ENCODE results near the gene IPO7. TPM values are rescaled to one million over a fixed set of nuclear protein-coding genes. Genes with fewer than 3 reads are reported as not detected.
"Not testable (repeated sequence)": the region's sequence is repeated elsewhere in the genome, so short reads cannot be mapped to it uniquely, and the experiment has no call there.

Gene IPO7
- total RNA-seq, 1 experiment from 2014 or later = 226 TPM

GRCh38 chr11:9452023-9452422 lies 67.6 kb downstream of the IPO7 start:
- peaks cover 43% of the 10 kb centered on the region for H3K9me3 Mint-ChIP-seq

GRCh38 chr11:9455722-9456121 lies 71.3 kb downstream of the IPO7 start:
- ChIA-PET CTCF (no interaction called here), POLR2A (no interaction called here)
- H3K4me3 Mint-ChIP-seq = no peak overlapping the region

More at GRCh38 chr11:9452023-9452422, 67.6 kb downstream of the IPO7 start:
- H3K27ac Mint-ChIP-seq; H3K4me1 Mint-ChIP-seq; H3K4me3 Mint-ChIP-seq; H3K27me3 Mint-ChIP-seq (ENCODE audit: low read depth); ATAC-seq; POLR2A ChIA-PET; CTCF ChIA-PET: not testable (repeated sequence)
- peaks cover 25% of the 10 kb centered on the region for H3K36me3 Mint-ChIP-seq
- TF ChIP-seq TEAD4 (CRISPR knock-in tag; IDR thresholded peaks at IDR 0.05) (0 out of 2 replicates have a peak, but pooled peaks have one; percentile 50), ERG (CRISPR knock-in tag; IDR thresholded peaks at IDR 0.05) (0 out of 2 replicates have a peak, but pooled peaks have one; percentile 50)
- DNase-seq (ENCODE audit: low spot score) = peak; percentile 50

DNA sequence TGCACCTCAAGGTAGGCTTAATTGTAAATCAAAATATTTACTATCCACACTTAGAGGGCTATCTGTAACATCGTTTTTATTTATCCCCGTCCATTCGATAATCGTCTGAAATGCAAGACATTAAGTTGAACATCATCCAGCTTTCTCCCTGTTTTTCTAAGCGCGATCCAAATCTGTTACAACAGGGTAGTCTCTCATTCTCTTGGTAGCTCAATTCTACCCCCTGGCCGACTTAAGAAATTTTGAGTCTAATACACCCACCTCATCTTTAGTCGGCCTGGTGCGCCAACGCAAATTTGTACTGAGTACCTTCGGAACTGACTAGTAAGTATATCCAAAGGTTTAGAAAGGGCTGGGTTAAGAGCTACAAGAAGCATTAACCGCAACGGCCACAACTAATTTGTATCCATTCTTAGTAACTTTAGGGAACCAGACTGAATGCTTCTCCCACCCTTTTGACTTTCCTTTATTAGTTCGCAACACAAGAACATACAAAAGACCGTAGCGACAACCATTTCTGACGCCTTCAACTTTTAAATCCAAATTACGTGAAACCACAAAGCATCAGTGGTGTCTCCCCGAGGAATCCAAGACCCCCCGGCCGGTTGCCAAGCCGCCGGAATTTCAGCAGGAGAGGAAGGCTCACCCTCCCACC lies 75.3 kb downstream of the IPO7 start:
- DNase-seq (ENCODE audit: low spot score) = no peak
- POLR2A ChIA-PET = interaction anchor here (0.5 to 2.6 kb wide), 18 partner anchors 11 to 798 kb away, joined by 3 to 27 read pairs (median 4); partner anchors contain the start of genes DENND5A and WEE1
- peak overlapping the region; percentile 98 for H3K4me3 Mint-ChIP-seq
- CTCF ChIA-PET = interaction anchor here (0.6 to 2.1 kb wide), 7 partner anchors 47 to 364 kb away, joined by 3 to 22 read pairs (median 9); no protein-coding TSS in a partner anchor
- no peak for ATAC-seq
- peak overlapping the region; percentile 99 for H3K27ac Mint-ChIP-seq
- H3K9me3 Mint-ChIP-seq = peaks cover 10% of the 10 kb centered on the region; the same call in 1 of the 2 replicates
- H3K36me3 Mint-ChIP-seq = peaks cover 5% of the 10 kb centered on the region; the same call in 1 of the 2 replicates
- H3K4me1 Mint-ChIP-seq = peaks cover 18% of the 10 kb centered on the region
- no peaks in the 10 kb centered on the region for H3K27me3 Mint-ChIP-seq (ENCODE audit: low read depth)
- TF ChIP-seq USF1 (CRISPR knock-in tag; IDR thresholded peaks at IDR 0.05) (no peak), JAZF1 (CRISPR knock-in tag; IDR thresholded peaks at IDR 0.05) (no peak), ZNF416 (CRISPR knock-in tag; IDR thresholded peaks at IDR 0.05) (no peak), ATF6 (CRISPR knock-in tag; IDR thresholded peaks at IDR 0.05) (no peak), KAT7 (CRISPR knock-in tag; IDR thresholded peaks at IDR 0.05; ENCODE audit: borderline replicate concordance) (no peak), ZBTB21 (CRISPR knock-in tag; IDR thresholded peaks at IDR 0.05; ENCODE audit: borderline replicate concordance) (no peak), PRRX2 (CRISPR knock-in tag; IDR thresholded peaks at IDR 0.05) (no peak)
- TF ChIP-seq, protein P1, sequence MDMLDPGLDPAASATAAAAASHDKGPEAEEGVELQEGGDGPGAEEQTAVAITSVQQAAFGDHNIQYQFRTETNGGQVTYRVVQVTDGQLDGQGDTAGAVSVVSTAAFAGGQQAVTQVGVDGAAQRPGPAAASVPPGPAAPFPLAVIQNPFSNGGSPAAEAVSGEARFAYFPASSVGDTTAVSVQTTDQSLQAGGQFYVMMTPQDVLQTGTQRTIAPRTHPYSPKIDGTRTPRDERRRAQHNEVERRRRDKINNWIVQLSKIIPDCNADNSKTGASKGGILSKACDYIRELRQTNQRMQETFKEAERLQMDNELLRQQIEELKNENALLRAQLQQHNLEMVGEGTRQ (CRISPR knock-in tag; IDR thresholded peaks at IDR 0.05) = no peak
- TF ChIP-seq, protein P2, sequence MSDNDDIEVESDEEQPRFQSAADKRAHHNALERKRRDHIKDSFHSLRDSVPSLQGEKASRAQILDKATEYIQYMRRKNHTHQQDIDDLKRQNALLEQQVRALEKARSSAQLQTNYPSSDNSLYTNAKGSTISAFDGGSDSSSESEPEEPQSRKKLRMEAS (CRISPR knock-in tag; IDR thresholded peaks at IDR 0.05) = no peak
- TF ChIP-seq, protein P3, sequence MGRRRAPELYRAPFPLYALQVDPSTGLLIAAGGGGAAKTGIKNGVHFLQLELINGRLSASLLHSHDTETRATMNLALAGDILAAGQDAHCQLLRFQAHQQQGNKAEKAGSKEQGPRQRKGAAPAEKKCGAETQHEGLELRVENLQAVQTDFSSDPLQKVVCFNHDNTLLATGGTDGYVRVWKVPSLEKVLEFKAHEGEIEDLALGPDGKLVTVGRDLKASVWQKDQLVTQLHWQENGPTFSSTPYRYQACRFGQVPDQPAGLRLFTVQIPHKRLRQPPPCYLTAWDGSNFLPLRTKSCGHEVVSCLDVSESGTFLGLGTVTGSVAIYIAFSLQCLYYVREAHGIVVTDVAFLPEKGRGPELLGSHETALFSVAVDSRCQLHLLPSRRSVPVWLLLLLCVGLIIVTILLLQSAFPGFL (CRISPR knock-in tag; IDR thresholded peaks at IDR 0.05; ENCODE audit: borderline replicate concordance) = no peak

More at GRCh38 chr11:9455722-9456121, 71.3 kb downstream of the IPO7 start:
- Mint-ChIP-seq H3K27ac (peak overlapping the region; percentile 92; the same call in 1 of the 2 replicates), H3K27me3 (ENCODE audit: low read depth) (no peaks in the 10 kb centered on the region), H3K4me1 (0 out of 2 replicates have a peak, but pooled peaks cover 2% of the 10 kb centered on the region), H3K36me3 (peaks cover 17% of the 10 kb centered on the region), H3K9me3 (peaks cover 37% of the 10 kb centered on the region)
- TF ChIP-seq NR2C2 (CRISPR knock-in tag; IDR thresholded peaks at IDR 0.05) (no peak), ZNF281 (CRISPR knock-in tag; IDR thresholded peaks at IDR 0.05) (no peak), ATF1 (CRISPR knock-in tag; IDR thresholded peaks at IDR 0.05) (no peak), ZNF423 (CRISPR knock-in tag; IDR thresholded peaks at IDR 0.05) (no peak), GABPB1 (CRISPR knock-in tag; IDR thresholded peaks at IDR 0.05) (no peak), ZNF263 (CRISPR knock-in tag; IDR thresholded peaks at IDR 0.05; ENCODE audit: low read depth) (no peak), FOXK1 (CRISPR knock-in tag; IDR thresholded peaks at IDR 0.05) (no peak), OVOL2 (CRISPR knock-in tag; IDR thresholded peaks at IDR 0.05; ENCODE audit: borderline replicate concordance) (no peak)
- TF ChIP-seq, protein P4, sequence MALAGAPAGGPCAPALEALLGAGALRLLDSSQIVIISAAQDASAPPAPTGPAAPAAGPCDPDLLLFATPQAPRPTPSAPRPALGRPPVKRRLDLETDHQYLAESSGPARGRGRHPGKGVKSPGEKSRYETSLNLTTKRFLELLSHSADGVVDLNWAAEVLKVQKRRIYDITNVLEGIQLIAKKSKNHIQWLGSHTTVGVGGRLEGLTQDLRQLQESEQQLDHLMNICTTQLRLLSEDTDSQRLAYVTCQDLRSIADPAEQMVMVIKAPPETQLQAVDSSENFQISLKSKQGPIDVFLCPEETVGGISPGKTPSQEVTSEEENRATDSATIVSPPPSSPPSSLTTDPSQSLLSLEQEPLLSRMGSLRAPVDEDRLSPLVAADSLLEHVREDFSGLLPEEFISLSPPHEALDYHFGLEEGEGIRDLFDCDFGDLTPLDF (CRISPR knock-in tag; IDR thresholded peaks at IDR 0.05) = no peak
- ATAC-seq (no peak), DNase-seq (ENCODE audit: low spot score) (no peak)
